SK-N-MC (cell line): ENCODE data around the gene SIMC1.
"Not testable (repeated sequence)": the region's sequence is repeated elsewhere in the genome, so short reads cannot be mapped to it uniquely, and the experiment has no call there.

Experiments used
- EZH2 ChIP-seq: fragments of 200-600 bp; sonication (generic); IDR thresholded peaks from one replicate; pipeline ENCODE4 v1.6.1; 2017; ENCODE audit warnings: antibody characterized with exemption
- FOXP2 ChIP-seq: optimal IDR thresholded peaks from 2 replicates; pipeline ENCODE3; 2011; ENCODE audit warnings: mild to moderate bottlenecking, moderate library complexity; ENCODE audit not compliant: insufficient read depth; ENCODE audit errors: extremely low read length, control extremely low read depth
- POLR2AphosphoS5 ChIP-seq: IDR thresholded peaks from 2 replicates; pipeline ENCODE4 v1.6.1; 2012; ENCODE audit warnings: mild to moderate bottlenecking, low read depth, low read length, borderline replicate concordance

- TF ChIP-seq EZH2, POLR2AphosphoS5, FOXP2: not testable (repeated sequence)
Measured at GRCh38 chr5:176235155-176235554, 3.1 kb upstream of the SIMC1 start.
